GM19023 (cell line): Measurements from ENCODE around the gene HDLBP.

Experiments used
- ATAC-seq: cut with Tn5 transposase; IDR thresholded peaks from one replicate; pipeline ENCODE4 v1.9.1; 2021; ENCODE audit warnings: mild to moderate bottlenecking, moderate library complexity; ENCODE audit not compliant: unreplicated experiment

Gene HDLBP

DNA sequence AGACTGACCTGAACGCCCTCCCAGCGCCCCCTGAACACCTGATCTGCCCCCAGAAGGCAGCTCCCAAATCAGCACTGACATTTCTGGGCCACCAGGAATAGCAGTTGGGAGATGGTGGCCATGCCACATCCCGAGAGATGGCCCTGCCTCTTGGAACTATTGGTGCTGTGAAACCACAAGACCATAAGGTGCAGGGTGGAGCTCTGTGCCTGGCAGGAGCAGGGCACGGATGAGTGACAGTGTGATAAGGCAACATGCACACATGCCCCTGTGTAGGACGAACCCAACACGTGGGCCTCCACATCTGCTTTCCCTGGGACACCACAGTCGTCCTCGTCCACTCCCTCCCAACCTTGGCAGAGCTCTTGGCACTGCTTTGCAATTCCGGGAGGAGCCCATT is 100.1 kb downstream of the HDLBP start:
- ATAC-seq = no peak

DNA sequence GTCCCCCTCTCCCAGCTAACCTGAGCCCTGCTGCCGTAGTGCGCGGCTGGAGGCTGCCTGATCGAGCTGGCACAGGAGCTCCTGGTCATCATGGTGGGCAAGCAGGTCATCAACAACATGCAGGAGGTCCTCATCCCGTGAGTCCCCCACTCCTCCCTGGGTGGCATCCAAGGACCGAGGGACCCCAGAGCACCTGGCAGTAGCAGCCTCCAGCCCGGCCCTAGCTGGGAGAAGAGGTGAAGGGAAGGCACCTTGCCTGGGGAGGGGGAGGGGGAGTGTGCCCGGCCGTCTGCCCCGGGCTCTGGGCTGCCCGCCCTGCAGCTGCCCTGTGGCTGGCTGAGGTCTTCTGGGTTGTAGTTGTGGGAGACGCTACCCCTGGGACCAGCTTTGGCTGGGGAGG is 100.7 kb downstream of the HDLBP start:
- ATAC-seq = no peak

DNA sequence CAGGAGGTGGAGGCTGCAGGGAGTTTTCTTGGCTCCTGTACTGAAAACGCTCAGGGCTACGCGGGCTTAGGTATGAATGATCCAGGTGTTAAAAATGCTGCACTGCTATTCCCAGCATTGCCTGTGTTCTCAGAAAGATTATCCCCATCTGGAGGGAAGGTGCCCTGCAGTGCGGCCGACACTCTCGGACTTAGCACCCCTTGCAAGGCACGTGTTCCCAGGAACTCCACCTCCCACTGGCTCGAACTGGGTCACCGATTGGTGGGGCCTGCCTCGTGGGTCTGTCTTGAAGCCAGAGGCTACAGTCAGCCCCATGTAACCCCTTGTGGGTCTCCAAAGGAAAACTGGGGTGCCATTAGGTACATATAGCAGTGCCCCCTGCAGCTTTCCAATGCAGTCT is 101.3 kb downstream of the HDLBP start:
- no peak for ATAC-seq

DNA sequence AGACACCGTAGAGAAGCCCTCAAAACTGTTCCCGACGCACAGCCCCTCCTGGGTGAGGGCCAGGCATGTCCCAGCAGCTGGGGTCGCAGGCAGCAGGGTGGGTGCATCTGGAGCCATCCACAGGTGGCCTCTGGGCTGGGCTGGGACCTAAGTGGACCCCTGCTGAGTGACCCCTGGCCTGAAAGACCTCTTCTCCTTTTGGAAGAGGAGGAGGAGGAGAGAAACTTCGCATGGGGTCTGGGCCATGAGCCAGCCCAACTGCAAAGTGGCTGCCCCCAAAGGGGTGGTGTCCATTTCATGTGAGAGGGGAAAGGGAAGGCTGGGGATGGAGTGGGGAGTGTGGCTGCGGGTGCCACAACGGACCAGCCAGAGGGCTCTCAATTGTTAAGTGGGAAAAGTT is 101.9 kb downstream of the HDLBP start:
- no peak for ATAC-seq

DNA sequence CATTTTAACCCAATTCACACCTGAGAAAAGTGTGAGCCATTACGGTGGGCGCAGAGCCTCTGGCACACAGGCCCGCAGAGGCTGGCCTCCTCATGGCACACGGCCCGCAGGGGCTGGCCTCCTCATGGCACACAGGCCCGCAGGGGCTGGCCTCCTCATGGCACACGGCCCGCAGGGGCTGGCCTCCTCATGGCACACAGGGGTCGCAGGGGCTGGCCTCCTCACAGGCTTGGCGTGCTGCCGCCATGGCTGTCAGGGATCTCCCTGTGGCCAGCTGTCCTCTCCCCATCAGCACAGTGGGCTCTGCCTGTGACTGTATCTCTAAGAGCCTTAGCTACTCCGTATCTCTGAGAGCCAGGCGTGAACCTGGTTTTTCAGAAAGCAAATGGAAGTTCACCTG is 102.4 kb downstream of the HDLBP start:
- ATAC-seq = no peak

DNA sequence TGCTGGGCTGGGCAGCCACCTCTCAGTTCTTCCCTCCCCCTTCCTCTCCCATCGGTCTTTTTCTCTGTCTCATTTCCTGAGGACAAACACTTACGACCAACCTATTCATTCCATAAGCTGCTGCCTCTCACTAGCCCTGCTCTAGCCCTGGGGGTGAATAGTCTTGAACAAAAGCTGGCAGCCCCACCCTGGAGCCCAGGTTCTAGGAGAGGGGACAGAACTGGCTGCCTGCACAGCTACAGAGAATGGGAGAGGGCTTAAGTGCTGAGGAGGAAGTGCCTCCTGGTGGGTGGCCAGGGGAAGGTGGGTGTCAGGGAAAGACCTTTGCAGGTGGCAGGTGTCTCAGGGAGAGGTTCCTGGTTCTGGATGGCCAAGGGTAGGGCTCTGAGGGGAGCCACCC is 104.2 kb downstream of the HDLBP start:
- no peak for ATAC-seq

DNA sequence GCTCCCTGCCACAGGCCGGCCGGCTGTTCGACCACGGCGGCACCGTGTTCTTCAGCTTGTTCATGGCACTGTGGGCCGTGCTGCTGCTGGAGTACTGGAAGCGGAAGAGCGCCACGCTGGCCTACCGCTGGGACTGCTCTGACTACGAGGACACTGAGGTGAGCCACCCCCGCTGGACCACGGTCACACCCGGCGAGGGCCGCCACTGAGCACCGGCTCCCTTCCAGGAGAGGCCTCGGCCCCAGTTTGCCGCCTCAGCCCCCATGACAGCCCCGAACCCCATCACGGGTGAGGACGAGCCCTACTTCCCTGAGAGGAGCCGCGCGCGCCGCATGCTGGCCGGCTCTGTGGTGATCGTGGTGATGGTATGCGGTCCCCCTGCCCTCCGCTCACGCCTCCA is 106.2 kb downstream of the HDLBP start:
- ATAC-seq = no peak

DNA sequence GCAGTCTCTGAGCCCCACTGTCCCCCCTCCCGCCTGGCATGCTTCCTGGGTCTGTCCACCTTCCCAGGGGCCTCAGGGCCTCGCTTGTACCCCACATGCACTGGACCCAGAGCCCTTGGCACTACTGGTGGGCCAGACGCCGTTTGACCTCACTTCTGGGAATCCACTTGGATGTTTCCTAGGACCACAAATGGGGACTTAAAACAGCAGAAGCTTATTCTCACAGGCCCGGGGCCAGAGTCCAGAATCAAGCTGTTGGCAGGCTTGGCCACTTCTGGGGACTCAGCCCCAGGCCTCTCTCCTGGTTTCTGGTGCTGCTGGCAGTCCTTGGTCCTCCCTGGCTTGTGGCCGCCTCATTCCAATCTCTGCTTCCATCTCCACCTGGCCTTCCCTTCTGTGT is 107.4 kb downstream of the HDLBP start:
- ATAC-seq = no peak

DNA sequence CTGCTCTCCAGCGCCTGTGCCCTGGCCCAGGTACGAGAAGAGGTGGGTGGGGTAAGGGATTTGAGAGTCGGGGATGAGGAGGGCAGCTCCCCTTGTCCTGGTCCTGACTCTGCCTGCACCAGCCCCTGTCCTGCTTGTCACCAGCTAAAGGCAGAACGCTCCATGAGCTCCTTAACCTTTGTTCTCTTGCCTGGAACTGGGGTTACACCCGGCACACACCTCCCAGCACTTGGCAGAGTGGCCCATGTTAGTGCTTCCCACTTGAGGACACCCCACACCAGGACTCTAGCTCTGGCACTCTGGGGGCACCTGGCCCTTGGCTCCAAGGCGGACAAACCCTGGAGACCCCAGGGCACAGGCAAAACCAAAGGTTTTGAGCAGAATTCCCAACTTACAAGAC is 107.8 kb downstream of the HDLBP start:
- ATAC-seq = no peak

DNA sequence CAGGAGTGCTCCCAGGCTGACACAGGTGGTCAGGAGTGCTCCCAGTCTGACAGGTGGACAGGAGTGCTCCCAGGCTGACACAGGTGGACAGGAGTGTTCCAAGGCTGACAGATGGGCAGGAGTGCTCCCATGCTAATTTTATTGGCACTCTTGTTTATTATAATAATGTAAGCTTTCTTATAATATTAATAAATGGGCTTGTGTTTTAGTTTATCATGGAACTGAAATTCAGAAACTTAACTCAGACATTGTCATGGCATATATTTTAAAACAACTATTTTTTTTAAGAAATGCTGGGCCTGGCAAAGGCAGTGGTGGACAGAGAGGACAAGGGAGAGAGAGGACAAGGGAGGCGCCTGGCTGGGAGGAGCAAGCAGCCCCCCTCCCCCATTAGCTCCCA is 108.3 kb downstream of the HDLBP start:
- ATAC-seq = no peak

DNA sequence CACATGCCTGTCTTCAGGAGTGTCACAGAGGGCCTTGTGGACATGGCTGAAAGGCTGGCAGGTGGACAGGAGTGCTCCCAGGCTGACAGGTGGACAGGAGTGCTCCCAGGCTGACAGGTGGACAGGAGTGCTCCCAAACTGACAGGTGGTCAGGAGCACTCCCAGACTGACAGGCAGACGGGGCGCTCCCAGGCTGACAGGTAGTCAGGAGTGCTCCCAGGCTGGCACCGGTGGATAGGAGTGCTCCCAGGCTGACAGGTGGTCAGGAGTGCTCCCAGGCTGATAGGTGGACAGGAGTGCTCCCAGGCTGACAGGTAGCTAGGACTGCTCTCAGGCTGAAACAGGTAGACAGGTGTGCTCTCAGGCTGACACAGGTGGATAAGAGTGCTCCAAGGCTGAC is 110.4 kb downstream of the HDLBP start:
- no peak for ATAC-seq

DNA sequence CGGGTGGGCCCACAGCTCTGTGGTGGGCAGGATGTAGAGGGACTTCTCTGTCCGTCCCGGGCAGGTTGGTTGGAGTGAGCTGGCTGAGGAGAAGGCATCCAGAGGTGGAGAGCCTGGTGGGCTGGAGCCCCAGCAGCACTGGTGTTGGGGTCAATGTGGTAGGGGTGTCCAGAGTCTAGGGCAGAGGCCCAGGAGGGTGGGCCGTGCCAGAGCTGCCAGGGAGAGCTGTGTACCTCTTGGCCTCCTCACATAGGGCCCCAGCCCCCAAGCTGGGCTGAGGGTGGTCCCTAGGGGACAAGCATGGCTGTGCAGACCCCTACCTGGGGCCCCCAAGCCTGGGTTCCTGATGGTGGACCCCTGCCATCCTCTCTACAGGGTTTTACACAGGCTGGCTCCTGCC is 111.0 kb downstream of the HDLBP start:
- no peak for ATAC-seq

DNA sequence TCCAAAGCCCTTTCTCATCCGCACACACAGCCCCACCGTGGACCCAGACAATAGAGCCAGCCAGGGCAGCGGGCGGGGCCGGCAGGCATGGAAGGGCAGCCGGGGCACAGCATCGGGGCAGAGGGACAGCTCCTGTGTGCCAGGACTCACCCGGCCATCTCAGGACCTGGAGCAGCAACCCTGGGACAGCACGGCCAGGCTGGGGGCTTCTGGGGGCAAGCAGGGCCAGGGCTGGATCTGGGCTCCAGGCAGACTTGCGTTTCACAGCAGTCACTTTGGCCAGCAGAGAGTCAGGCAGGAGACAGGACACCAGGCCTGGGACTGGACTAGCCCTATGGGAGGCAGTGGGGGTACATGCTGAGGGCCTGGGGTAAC is 111.5 kb downstream of the HDLBP start:
- no peak for ATAC-seq

DNA sequence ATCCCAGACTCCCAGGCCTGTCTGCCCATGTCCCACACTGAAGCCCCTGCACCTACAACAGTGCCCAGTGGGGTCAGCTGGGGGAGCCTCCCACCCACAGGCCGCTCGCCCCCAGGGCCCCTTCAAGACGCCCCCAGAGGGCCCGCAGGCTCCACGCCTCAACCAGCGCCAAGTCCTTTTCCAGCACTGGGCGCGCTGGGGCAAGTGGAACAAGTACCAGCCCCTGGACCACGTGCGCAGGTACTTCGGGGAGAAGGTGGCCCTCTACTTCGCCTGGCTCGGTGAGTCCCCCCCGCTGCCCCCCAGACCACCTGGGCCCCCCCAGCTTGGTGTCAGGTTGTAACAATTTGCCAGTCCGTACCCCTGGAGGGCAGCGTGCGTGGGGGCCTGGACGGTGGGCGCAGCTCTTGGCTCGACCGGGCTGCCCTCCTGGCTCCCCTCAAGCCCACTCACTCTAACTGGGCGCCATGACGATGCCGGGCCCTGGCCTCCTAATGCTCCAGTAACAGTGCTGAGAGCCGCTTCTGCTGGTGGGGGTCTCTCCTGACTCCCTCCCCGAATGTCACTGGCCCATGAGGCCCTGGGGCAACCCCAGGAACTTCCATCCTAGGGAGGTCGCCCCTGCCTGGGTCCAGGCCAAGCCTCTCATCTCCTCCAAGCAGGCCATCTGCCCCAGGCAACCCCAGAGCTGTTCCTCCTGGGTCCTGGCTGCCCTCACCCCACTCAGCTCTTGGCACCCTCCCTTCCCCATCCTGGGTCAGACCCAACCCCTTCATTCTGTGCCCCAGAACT is 112.1 kb downstream of the HDLBP start:
- no peak for ATAC-seq

DNA sequence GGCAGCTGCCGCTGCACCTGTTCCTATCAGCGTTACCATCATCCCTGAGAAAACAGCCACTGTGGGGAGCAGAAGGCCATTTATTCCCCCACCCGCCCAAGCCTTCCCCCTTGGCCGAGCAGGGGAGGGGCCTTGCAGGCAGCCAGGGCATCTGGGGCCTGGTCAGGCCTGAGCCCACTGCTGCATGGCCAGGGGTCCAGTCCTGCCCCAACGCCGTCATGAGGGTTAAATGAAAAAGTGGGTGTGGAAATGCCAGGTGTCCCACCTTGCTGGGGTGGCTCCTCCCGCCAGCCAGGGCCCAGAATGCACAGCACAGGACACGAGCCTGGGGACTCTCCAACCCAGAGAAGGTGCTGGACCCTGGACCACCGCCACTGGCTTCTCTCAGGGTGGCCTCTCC is 112.8 kb downstream of the HDLBP start:
- ATAC-seq = no peak

DNA sequence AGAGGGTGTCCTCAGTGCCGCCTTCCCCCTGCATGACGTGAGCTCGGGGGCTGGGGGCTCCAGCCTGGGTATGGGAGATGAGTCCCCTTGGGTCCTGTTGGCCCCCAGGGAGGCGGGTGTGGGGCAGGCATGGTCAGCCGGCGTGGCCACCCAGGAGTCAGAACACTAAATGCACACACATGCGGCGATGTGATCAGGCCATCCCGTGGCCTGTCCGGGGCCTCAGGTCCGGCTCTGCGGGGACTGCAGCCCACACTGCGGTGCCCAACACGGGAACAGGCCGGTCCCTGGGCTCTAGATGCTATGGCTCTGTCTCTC is 113.2 kb downstream of the HDLBP start:
- no peak for ATAC-seq

DNA sequence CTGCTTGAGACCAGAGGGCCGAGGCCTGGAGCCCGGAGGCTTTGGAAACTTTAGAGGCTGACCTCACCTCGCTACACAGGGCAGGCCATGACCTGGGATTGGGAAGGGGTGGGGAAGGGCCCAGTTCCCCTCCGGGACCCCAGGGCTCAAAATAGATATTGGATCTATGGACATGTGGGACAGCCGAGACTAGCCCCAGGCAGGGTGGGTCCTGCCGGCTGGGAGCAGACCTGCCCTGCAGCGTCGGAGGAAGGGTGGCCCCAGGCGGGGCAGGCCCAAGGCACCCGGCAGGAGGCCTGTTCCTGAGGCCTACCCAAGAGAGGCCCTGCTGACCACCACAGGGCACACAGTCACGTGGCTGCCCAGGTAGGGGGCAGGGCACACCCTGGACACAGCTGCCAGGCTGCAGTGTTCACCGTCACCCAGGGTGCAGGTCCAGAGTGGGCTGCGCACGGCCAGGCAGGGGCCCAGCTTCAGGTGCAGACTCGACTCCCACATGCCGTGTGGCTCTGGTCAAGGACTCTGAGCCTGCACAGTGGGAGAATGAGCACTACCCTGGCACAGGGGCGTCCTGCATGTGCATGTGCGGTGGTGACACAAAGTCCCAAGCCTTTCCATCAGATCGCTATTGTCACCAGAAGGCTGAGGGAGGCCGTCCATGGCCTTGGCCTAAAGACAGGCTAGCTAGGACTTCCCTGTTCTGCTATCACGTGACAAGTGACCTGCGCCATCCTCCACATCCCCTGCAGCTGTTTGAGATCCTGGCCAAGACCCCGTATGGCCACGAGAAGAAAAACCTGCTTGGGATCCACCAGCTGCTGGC is 113.8 kb downstream of the HDLBP start:
- ATAC-seq = no peak

DNA sequence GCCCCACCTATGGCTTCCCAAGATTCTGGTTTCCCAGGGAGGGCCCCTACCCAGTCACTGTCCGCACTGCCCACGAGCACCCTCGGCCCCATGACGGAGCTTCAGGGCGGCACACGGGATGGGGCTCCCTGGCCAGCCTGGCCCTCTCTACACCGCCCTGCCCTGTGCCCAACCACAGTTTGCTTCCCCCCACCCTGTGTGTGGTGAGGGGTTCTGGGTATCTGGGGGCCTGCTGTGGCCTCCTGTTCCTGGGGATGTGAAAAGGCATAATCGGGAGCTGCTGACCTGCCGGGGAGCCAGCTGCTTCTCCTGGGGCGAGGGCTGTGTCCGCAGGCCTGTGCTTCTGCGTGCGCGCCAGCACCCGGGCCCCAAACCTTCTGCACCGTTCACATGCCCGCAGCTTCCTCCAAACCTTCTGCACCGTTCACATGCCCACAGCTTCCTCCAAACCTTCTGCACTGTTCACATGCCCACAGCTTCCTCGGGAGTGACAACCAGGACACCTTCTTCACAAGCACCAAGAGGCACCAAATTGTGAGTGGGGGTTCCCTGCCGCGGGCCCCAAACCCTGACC is 114.6 kb downstream of the HDLBP start:
- no peak for ATAC-seq

DNA sequence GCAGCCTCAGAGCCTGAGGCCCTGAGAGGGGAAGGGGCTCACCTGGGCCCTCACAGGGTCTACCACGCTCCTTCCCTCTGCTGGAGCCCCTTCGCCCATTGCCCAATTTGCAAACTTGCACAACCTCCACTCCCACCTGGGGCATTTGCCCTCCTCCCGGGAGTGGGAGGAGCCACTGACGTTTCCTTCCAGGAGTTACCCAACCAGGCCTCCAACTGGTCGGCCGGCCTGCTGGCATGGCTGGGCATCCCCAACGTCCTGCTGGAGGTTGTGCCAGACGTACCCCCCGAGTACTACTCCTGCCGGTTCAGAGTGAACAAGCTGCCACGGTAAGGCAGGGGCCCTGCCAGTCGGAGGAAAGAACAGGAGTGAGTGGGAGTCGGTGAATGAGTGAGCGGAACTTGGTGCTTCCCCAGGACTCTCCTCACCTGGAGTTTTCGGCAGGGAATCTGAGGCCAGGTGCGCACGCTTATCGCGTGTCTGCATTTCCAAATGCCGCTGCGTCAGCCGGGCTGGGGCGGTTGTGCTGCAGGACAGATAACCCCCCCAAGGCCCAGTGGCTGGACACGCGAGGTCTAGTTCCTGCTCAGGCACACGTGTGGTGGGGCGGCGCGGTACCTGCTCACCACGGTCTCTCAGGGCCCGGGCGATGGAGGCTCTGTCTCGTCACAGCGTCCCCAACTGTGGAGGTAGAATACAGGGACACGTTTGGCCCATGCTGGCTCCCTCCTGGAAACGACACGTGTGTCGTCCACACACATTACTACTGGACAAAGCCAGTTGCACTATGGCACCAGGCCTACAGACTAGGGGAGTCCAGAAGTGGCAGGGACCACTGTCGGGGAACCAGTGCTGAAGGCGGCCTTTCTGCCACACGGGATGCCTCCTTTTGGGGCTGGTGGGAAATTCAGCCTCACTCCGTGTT is 115.3 kb downstream of the HDLBP start:
- no peak for ATAC-seq

DNA sequence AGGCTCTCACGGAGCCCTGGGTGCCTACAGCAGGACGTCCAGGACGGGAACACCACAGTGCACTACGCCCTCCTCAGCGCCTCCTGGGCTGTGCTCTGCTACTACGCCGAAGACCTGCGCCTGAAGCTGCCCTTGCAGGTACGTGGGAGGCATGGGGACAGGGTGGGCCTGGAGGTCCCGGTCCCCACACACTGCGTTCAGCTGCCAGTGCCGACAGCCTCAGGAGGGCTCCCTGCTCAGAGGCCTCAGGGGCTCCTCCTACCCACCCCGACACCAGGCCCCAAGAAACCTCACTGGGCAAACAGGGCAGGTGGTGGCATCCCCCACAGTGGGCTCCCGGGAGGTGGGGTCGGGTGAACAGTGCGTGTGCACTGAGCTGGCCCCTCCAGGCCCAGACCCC is 116.2 kb downstream of the HDLBP start:
- no peak for ATAC-seq
